HG03558 (cell line): ENCODE results near the gene NEK5.
"Not testable (repeated sequence)": the region's sequence is repeated elsewhere in the genome, so short reads cannot be mapped to it uniquely, and the experiment has no call there.

Experiments
- ATAC-seq: cut with Tn5 transposase; IDR thresholded peaks from one replicate; pipeline ENCODE4 v1.9.1; 2021; ENCODE audit warnings: moderate number of reproducible peaks; ENCODE audit not compliant: unreplicated experiment; ENCODE audit errors: extremely low read depth

NEK5 gene

GRCh38 chr13:52128714-52129700, at the start of gene NEK5:
TSS of gene NEK5 (minus strand) at chr13:52129073. CDS start at chr13:52127482, 1,591 bp downstream.
- ATAC-seq = no peak

GRCh38 chr13:52177276-52177675, 48.4 kb upstream of the NEK5 start:
- no peak for ATAC-seq

- ATAC-seq = not testable (repeated sequence)
Measured at GRCh38 chr13:52173970-52174369, 45.1 kb upstream of the NEK5 start.

DNA sequence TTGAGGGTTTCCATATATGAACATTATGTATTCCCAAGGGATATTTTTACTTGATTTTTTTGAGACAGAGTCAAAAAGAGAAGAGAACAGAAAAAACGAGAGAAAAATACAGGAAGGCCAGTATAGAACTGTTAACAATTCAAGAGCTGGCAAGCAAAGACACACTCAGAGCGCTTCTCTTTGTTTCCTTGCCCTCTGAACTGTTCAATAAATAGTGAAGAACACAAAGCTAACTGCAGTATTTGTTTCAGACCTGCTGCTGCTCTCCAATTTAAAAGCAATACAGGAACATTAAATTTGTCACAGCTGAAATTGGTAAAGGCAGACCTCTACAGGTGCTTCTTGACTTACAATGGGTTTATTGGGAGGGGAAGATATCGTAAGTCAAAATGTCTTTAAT, 44.5 kb upstream of the NEK5 start:
- no peak for ATAC-seq

GRCh38 chr13:52171686-52172085, 42.8 kb upstream of the NEK5 start:
- not testable (repeated sequence) for ATAC-seq

- ATAC-seq = not testable (repeated sequence)
Measured at GRCh38 chr13:52170828-52171391, 42.0 kb upstream of the NEK5 start.

DNA sequence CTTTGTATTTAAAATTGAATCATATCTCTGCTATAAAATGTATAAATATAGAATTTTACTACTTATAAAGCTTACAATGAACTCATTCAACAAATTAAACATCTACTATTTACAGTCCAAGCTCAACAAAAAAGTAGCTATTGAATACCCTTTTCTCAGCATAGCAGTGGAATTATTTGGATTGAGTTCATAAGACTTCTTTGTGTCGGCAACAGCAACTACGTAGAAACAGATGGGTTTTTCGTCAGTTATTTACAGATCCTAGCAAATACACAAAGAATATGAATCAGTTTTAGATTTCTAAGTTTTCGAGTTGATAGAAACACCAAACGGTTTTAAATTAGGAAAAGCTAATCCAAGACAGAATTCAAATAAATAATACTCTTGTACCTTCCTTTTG, 41.0 kb upstream of the NEK5 start:
- no peak for ATAC-seq

- no peak for ATAC-seq
Measured at GRCh38 chr13:52165411-52165810, 36.5 kb upstream of the NEK5 start.

DNA sequence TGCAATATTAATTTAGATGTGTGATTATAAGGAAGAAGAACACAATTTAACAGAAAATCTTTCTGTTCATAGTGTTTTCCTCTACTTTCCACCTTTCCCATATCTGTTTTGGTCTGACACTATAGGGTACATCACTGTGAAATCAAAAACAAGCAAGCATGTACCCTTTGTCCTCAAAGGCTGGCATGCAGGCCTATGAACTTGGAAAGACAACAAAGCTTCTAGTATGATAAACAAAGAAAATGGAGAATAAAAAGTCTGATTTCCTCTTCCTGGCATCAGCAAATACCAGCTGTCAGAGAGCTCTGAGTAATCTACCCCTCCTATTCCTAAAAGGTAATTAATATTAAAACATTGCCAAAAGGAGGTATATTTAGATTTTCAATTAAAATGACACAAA, 36.1 kb upstream of the NEK5 start:
- ATAC-seq = no peak

- ATAC-seq = not testable (repeated sequence)
Measured at GRCh38 chr13:52163878-52164277, 35.0 kb upstream of the NEK5 start.

DNA sequence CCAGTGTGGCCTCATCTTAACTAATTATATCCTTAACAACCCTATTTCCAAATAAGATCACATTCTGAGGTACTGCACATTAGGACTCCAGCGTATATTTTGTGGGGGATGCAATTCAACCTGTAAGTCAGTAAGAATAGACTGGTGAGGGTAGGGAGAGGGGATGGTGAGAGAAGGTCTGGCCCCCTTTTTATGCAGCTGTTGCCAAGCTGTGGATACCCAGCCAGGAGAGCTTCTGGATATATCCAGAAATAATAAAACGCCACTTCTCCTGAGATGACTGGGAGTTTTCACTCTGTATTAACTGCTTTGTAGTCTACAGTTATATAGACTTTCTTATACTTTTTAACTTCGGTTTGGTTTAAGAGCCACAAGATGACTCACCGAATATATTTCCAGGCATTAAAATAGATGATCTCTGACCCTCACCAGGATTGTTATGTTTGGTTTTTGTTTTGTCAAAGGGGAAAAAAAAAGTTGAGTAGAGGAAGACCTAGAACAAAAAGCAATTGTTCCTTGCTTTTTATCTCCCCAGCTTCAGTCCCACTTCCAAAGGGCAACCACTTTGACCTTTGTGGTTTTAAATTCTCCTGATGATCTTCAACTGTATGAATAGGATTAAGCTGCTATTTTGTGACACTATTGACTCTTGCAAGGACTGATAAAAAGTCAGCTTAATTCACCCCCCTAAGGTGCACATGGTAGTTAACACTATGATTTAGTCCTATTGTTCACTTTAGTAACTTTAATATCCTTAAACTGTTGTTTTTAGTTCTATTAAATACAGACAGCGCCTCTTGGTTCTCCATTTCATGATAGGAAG, 33.6 kb upstream of the NEK5 start:
- no peak for ATAC-seq

DNA sequence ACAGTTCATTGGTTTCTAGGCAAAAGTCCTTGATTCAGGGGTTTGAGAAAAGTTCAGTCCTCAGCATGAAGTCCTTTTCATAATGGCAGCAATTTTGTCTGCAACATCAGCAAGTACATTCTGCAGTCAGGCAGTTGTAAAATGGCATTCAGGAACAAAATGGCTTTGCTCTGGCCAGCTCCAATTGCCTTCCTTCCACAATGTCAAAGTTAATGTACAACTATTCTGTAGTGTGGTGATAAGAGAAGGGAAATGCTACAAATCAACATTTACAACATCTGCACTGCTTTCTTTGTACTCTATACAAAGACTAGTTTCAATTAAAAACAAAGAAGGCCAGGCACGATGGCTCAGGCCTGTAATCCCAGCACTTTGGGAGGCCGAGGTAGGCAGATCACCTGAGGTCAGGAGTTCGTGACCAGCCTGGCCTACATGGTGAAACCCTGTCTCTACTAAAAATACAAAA, 32.3 kb upstream of the NEK5 start:
- no peak for ATAC-seq

DNA sequence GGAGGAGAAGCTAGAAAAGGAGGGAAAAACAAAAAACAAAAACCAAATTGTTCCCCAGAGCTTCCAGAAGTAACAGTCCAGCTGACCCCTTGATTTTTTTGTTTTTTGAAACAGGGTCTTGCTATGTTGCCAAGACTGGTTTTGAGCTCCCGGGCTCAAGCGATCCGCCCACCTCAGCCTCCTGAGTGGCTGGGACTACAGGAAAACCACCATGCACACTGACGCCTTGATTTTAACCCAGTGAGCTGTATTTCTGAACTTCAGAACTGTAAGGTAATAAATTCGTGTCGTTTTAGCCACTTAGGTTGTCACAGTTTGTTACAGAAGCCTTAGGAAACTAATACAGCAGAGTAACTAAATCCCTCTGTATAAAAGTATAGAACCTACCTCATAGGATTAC, 31.6 kb upstream of the NEK5 start:
- no peak for ATAC-seq

- ATAC-seq = no peak
Measured at GRCh38 chr13:52160053-52160452, 31.2 kb upstream of the NEK5 start.

GRCh38 chr13:52159159-52159982, 30.5 kb upstream of the NEK5 start, which contains the start of gene NEK3:
TSS of gene NEK3 (minus strand) at chr13:52159597. CDS start at chr13:52156191, 3,406 bp downstream.
- peak; percentile 71 for ATAC-seq

DNA sequence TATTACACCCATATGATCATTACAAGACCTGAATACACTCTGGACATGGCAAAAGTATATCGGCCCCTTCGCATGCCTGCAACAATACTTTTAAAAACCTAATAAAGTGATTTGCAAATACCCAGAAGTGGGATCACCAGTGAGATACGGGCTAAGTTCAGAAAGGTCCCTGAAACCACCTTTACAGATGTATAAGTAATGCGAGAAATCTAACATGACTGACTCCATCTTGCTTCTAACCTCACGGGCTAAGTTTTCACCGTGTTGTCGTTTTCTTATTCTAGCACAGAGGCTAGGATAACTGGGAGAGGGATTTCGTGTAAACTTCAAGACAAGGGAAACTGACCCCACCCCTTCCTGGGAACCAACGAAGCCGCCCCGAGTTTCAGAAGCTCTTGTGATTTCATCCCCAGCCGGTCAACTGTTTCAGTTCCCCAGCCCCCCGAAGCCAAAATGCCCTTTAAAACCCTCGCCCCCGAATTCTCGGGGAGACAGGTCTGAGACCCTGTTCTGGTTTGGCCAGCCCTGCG, 29.8 kb upstream of the NEK5 start:
- no peak for ATAC-seq

GRCh38 chr13:52156724-52157261, 27.9 kb upstream of the NEK5 start:
- ATAC-seq = no peak

GRCh38 chr13:52155177-52155576, 26.3 kb upstream of the NEK5 start:
- ATAC-seq = no peak

DNA sequence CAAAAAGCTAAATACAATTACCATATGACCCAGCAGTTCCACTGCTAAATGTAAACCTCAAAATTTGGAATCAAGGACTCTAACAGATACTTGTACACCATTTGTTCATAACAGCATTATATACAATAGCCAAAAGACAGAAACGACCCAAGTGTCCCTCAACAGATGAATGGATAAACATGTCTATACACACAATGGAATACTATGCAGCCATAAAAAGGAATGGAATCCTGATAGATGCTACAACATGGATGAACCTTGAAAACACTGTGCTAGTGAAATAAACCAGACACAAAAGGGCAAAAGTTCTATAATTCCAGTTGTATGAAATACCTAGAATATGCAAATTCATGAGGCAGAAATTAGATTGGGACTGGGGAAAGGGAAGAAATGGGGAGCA, 18.4 kb upstream of the NEK5 start:
- ATAC-seq = no peak
